A673 (cell line): Measurements from ENCODE around the gene LHX4.
A peak's percentile ranks its signal among the peaks of the same experiment; 100 is the strongest.

ENCODE experiments used
- EZH2 ChIP-seq: fragments of 200-600 bp; sonication (generic); IDR thresholded peaks from 2 replicates; pipeline ENCODE4 v1.6.1; 2017; ENCODE audit warnings: borderline replicate concordance, low read depth, mild to moderate bottlenecking, mixed read lengths, antibody characterized with exemption, low read length; ENCODE audit not compliant: poor library complexity, severe bottlenecking
- TF ChIP-seq, protein P1 (sequence below): fragments of 300-800, 200-600 bp; sonication (generic); conservative IDR thresholded peaks from 2 replicates; pipeline ENCODE4 v1.5.1; 2017; ENCODE audit warnings: low read depth, mild to moderate bottlenecking, antibody characterized with exemption, low read length, moderate library complexity, mixed read lengths

DNA sequence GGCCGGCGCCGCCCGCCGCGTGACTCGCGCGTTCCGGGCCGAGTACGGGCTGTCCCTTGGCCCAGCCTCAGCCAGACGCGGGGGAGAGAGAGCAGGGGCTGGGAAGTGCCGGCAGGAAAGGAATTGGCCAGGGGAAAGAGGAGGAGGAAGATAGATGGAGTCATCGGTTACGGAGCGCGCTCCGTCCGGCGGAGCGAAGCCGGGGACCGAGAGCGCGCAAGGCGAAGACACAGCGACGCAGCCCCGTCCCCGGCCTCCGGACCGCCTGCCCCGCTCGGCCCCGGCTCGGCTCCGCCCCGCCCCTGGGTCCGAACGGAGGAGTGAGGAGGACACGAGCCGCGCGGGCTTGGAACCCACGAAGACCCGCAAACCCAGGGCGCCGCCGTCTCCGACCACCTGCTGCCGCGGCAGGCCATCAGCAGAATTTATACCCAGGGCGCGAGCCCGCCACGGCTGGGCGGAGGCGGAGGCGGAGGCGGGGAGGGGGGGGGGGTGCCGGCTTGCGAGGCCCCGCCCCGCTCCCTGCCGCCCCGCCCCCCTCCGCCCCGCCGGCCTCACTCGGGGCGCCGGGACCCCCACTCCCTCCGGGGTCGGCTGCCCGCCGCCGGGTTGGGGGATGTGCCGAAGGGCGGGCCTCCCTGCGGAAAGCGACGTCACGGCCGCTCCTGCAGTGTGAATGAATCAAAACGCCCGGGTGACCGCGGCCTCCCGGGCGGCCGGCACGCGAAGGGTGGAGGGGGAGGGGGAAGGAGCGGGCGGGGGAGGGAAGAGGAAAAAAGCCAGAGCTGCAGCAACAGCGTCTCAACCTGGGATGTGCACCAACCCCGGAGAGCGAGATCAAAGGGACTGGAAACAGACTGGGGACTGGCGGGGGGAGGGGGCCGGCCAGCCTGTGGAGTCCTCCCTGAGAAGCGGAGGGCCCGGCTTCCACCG, at the start of gene LHX4:
- TF ChIP-seq, protein P1, sequence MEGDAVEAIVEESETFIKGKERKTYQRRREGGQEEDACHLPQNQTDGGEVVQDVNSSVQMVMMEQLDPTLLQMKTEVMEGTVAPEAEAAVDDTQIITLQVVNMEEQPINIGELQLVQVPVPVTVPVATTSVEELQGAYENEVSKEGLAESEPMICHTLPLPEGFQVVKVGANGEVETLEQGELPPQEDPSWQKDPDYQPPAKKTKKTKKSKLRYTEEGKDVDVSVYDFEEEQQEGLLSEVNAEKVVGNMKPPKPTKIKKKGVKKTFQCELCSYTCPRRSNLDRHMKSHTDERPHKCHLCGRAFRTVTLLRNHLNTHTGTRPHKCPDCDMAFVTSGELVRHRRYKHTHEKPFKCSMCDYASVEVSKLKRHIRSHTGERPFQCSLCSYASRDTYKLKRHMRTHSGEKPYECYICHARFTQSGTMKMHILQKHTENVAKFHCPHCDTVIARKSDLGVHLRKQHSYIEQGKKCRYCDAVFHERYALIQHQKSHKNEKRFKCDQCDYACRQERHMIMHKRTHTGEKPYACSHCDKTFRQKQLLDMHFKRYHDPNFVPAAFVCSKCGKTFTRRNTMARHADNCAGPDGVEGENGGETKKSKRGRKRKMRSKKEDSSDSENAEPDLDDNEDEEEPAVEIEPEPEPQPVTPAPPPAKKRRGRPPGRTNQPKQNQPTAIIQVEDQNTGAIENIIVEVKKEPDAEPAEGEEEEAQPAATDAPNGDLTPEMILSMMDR = no peak
- peak; percentile 93 for TF ChIP-seq EZH2
